Choroid plexus epithelial cell (primary cell): ENCODE data around the gene PKIB.

Experiments
- DNase-seq: peaks from one replicate; pipeline ENCODE4 v3.0.0-alpha.2; 2010; ENCODE audit warnings: low read depth
- H3K4me3 ChIP-seq: 2 replicates; pipeline ENCODE4 v1.5.1; 2011; ENCODE audit warnings: low read depth, mild to moderate bottlenecking, control low read depth, low read length, moderate library complexity
- CTCF ChIP-seq: conservative IDR thresholded peaks from 2 replicates; pipeline ENCODE4 v1.5.1; 2011; ENCODE audit warnings: low read depth, mild to moderate bottlenecking, control low read depth, inconsistent platforms, low read length, moderate library complexity

PKIB gene

GRCh38 chr6:122733259-122733658, 123.1 kb downstream of the PKIB start:
- no peak for TF ChIP-seq CTCF
- H3K4me3 ChIP-seq = no peak overlapping the region
- no peak for DNase-seq

GRCh38 chr6:122734529-122735395, 124.6 kb downstream of the PKIB start:
- no peak for TF ChIP-seq CTCF
- H3K4me3 ChIP-seq = no peak overlapping the region
- DNase-seq = no peak

- DNase-seq = no peak
- TF ChIP-seq CTCF = no peak
- no peak overlapping the region for H3K4me3 ChIP-seq
Measured at GRCh38 chr6:122735582-122735981, 125.4 kb downstream of the PKIB start.

DNA sequence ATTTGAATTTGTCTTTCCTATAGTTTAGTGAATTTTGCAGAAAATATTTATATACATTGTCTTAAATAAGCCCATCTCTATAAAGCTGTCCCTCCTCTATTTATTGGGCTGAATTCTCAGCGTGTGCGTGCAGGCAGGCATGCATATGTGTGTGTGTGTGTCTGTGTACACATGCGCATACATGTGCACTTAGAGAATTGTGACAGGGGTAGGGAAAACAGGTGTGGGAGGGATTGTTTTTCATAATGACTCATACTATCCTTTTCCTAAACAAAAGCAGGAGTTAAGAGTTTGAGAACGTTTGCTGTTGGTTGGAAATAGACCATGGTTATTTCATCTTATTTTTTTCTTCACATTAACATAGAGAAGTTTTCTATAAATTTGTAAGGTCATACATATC, 126.0 kb downstream of the PKIB start:
- H3K4me3 ChIP-seq = no peak overlapping the region
- no peak for TF ChIP-seq CTCF
- DNase-seq = no peak

DNA sequence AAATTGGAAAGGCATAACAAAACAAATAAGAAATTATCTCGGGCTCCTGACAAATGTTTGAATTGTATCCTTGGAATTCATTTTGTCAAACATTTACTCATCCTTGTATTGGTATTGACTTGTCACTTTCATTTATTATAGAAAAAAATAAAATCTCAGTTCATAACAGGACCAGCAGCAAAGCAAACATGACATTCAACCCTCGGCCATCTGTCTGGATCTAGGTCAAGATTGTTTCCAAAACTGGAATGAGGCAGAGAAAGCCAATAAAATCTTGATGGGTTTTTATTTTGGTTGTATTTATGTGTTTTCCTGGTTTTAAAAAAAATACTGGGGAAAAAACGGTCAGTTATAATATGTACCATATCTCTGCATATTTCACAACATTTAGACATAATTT, 126.4 kb downstream of the PKIB start:
- TF ChIP-seq CTCF = no peak
- no peak for DNase-seq
- H3K4me3 ChIP-seq = no peak overlapping the region

- no peak overlapping the region for H3K4me3 ChIP-seq
- DNase-seq = no peak
Measured at GRCh38 chr6:122740091-122740490, 129.9 kb downstream of the PKIB start.

More at GRCh38 chr6:122740091-122740490, 129.9 kb downstream of the PKIB start:
- TF ChIP-seq CTCF = no peak
